Fibroblast of skin of abdomen (primary cell): ENCODE data around the gene SLC2A13.

Source experiments
- DNase-seq: peaks from one replicate; pipeline ENCODE4 v3.0.0-alpha.2; 2013

Gene SLC2A13

DNA sequence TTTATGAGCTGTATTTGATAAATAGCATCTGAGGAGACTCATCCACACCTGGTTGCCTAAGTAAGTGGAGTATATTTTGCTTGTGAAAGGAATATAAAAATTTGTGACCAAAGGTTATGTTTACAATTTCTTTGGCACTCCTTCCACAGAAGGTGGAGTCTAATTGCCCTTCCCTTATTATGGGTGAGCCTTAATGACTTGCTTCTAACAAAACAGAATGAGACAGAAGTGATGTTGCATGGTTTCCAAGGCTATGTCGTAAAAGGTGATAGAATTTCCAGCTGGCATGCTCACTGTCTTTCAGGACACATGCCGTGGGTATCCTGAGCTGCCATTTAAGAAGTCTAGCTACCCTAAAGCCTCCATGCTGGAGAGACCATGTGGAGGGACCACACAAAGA lies 369.5 kb downstream of the SLC2A13 start:
- DNase-seq: no peak

DNA sequence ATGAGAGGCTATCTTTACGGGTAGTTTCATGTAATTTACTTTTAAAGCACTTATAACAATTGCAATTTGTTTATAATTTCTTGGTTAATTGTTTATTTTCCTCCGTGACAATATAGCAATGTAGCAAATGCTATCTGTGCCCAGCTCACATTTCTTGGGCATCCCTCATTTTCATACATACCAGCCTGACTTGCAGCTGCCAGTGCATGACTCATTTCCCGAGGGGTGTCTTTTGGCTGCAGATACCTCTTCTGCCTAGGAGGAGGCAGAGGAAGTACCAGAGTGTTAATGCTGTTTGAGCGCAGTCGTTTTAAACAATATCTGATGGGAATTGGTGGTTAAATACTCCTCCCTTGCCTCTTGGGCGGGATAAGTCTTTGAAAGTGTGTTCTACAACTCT lies 382.1 kb downstream of the SLC2A13 start:
- no peak for DNase-seq

DNA sequence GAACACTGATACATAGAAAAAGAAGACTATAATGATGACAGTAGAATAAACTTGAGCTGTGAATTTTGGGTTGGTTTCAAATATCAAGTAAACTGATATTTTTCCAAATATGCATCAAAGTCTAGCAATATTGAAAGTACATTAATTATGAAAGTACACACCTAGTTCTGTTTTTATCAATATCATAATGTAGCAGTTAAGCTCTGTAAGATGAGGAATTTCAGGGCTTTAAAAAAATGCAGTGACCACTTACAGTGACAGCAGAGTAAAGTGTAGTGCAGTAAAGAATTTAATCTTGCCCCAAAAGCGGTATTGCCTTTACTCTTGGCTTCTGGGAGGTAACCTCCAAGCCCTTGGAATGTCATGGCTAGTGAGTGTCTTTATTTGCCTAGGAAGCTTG lies 383.4 kb downstream of the SLC2A13 start:
- DNase-seq: no peak

DNA sequence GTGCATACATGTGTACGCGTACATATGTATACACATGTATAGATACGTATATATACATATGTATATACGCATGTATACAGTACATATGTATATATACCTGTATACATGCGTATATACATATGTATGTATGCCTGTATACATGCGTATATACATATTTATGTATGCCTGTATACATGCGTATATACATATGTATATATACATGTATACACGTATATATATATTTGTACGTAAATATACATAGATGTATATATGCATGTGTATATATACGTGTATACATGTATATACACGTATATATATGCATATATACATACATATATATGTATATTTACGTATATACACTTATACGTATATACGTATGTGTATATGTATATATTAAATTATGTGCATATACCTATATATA lies 392.3 kb downstream of the SLC2A13 start:
- no peak for DNase-seq

DNA sequence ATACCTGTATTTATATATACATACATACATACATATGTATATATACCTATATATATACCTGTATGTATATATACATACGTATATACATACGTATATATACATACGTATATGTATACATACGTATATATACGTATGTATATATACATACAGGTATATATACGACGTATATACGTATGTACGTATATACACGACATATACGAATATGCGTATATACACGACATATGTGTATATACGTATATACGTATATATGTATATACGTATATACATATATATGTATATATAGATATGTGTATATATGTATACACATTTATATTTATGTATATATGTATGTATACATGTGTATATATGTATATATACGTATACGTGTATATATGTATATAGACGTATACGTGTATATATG lies 393.5 kb downstream of the SLC2A13 start:
- no peak for DNase-seq
